Endothelial cell of umbilical vein (primary cell): ENCODE data around the gene WASF3. TPM values are rescaled to one million over a fixed set of nuclear protein-coding genes. Genes with fewer than 3 reads are reported as not detected.

Source experiments
- BruUV-seq: library from RNA; stranded (reverse); fragments of 400-500 nt; replicated peaks from 2 replicates; lab custom pipeline; 2021; lab: Mats Ljungman, UMichigan
- CTCF ChIA-PET: fragments of 300-600, 350-600 bp; sonication (Branson Sonifier 250); formaldehyde crosslinking; loops from one replicate; lab custom pipeline; 2021; ENCODE audit warnings: antibody characterized with exemption, inconsistent platforms; lab: Charles Lee
- POLR2A ChIA-PET: fragments of 300-600, 350-600 bp; sonication (Branson Sonifier 250); formaldehyde crosslinking; loops from one replicate; lab custom pipeline; 2021; ENCODE audit warnings: antibody characterized with exemption, inconsistent platforms; lab: Charles Lee
- DNase-seq: peaks from one replicate; pipeline ENCODE4 v3.0.0-alpha.2; 2011; ENCODE audit warnings: low read depth, low spot score
- FAIRE-seq: peaks from 2 replicates; lab custom pipeline; 2011; peaks lifted over from hg19 to GRCh38; lab: Jason Lieb, UNC
- H2AFZ ChIP-seq: 2 replicates; pipeline ENCODE4 v1.6.0; 2012; ENCODE audit warnings: low read depth, low read length, control low read depth, inconsistent platforms
- H3K27ac ChIP-seq: 2 replicates; pipeline ENCODE4 v1.5.1; 2011; ENCODE audit warnings: low read depth, mild to moderate bottlenecking, control low read depth, low read length, moderate library complexity; ENCODE audit not compliant: insufficient read depth
- H3K27me3 ChIP-seq, 2 experiments: 2 replicates each; pipeline versions ENCODE4 v1.6.0 to v1.6.1; 2011; ENCODE audit warnings: low read length in 2 of 2, mixed read lengths in 1 of 2; ENCODE audit not compliant: control insufficient read depth in 2 of 2, insufficient read depth in 2 of 2
- H3K36me3 ChIP-seq, 2 experiments: 2 replicates in 1 of 2; 3 replicates in 1 of 2; pipeline ENCODE4 v1.5.1; 2011; ENCODE audit warnings: low read length in 2 of 2, mild to moderate bottlenecking in 1 of 2, moderate library complexity in 1 of 2; ENCODE audit not compliant: control insufficient read depth in 2 of 2, insufficient read depth in 2 of 2; ENCODE audit errors: extremely low read depth in 1 of 2
- H3K4me1 ChIP-seq: 3 replicates; pipeline ENCODE4 v1.5.1; 2011; ENCODE audit warnings: mild to moderate bottlenecking, low read length; ENCODE audit not compliant: control insufficient read depth, insufficient read depth; ENCODE audit errors: extremely low read depth
- H3K4me2 ChIP-seq: 2 replicates; pipeline ENCODE4 v1.6.1; 2011; ENCODE audit warnings: low read length, control low read depth, mixed read lengths; ENCODE audit not compliant: insufficient read depth
- H3K4me3 ChIP-seq, 3 experiments: fragments of 200-600 bp in 1 of 3; sonication (generic), shearing (Covaris generic) in 1 of 3; replicated peaks in 1 of 3; 2 replicates each; pipeline ENCODE4 v1.5.1; 2011 to 2016; ENCODE audit warnings: control low read depth in 3 of 3, low read length in 3 of 3, mild to moderate bottlenecking in 2 of 3, inconsistent platforms in 1 of 3, low read depth in 1 of 3, moderate library complexity in 1 of 3; ENCODE audit not compliant: insufficient read depth in 1 of 3
- H3K79me2 ChIP-seq: 2 replicates; pipeline ENCODE4 v1.6.0; 2012; ENCODE audit warnings: low read length, inconsistent platforms; ENCODE audit not compliant: control insufficient read depth, insufficient read depth
- H3K9ac ChIP-seq: replicated peaks from 2 replicates; pipeline ENCODE3; 2011; ENCODE audit warnings: low read length, control low read depth; ENCODE audit not compliant: insufficient read depth; ENCODE audit errors: extremely low read depth
- H3K9me1 ChIP-seq: replicated peaks from 3 replicates; pipeline ENCODE4 v1.6.0; 2011; ENCODE audit warnings: mild to moderate bottlenecking, low read length; ENCODE audit not compliant: control insufficient read depth, insufficient read depth; ENCODE audit errors: extremely low read depth
- H3K9me3 ChIP-seq: replicated peaks from 2 replicates; pipeline ENCODE4 v1.5.1; 2012; ENCODE audit warnings: low read length, inconsistent platforms; ENCODE audit not compliant: control insufficient read depth, insufficient read depth
- H4K20me1 ChIP-seq: replicated peaks from 2 replicates; pipeline ENCODE3; 2011; ENCODE audit warnings: mild to moderate bottlenecking, low read length; ENCODE audit not compliant: control insufficient read depth, insufficient read depth; ENCODE audit errors: extremely low read depth
- EZH2 ChIP-seq: IDR thresholded peaks from 2 replicates; pipeline ENCODE4 v1.6.1; 2012; ENCODE audit warnings: borderline replicate concordance, low read depth, mild to moderate bottlenecking, moderate library complexity, low read length, inconsistent platforms; ENCODE audit not compliant: severe bottlenecking
- FOS ChIP-seq: IDR thresholded peaks from 2 replicates; pipeline ENCODE4 v1.6.1; 2011; ENCODE audit warnings: mild to moderate bottlenecking, low read length, moderate library complexity, borderline replicate concordance; ENCODE audit not compliant: insufficient read depth
- GATA2 ChIP-seq: IDR thresholded peaks from 2 replicates; pipeline ENCODE4 v1.7.0; 2011; ENCODE audit warnings: low read depth, mild to moderate bottlenecking, moderate library complexity, mixed read lengths, low read length; ENCODE audit not compliant: insufficient read length, insufficient read depth
- JUN ChIP-seq: IDR thresholded peaks from 2 replicates; pipeline ENCODE4 v1.6.1; 2011; ENCODE audit warnings: borderline replicate concordance, low read depth; ENCODE audit not compliant: insufficient read length, insufficient read depth
- MYC ChIP-seq: IDR thresholded peaks from one replicate; pipeline ENCODE4 v1.6.1; 2011; ENCODE audit warnings: mild to moderate bottlenecking, low read depth, low read length
- POLR2A ChIP-seq: IDR thresholded peaks from 2 replicates; pipeline ENCODE4 v1.6.1; 2012; ENCODE audit warnings: low read depth, mild to moderate bottlenecking, control low read depth, low read length
- POLR2AphosphoS5 ChIP-seq: IDR thresholded peaks from 2 replicates; pipeline ENCODE4 v1.6.1; 2012; ENCODE audit warnings: low read depth, mild to moderate bottlenecking, control low read depth, low read length, moderate library complexity; ENCODE audit not compliant: insufficient read depth
- dilution Hi-C: fragments of 300-500 bp; cut with MboI; formaldehyde crosslinking; loops from one replicate; pipeline ENCODE4 v1.15.0; 2019; ENCODE audit warnings: low sequenced_read_pairs; ENCODE audit not compliant: extremely low pct_ligation_motif_present
- intact Hi-C: fragments of 100-400 bp; cut with micrococcal nuclease; formaldehyde crosslinking; loops from one replicate; pipeline ENCODE4 v1.10.0; 2022
- polyA plus RNA-seq, 4 experiments: library from polyadenylated mRNA; depleted of rRNA in 3 of 4; stranded (reverse) in 3 of 4; unstranded in 1 of 4; fragments of >200 nt; gene quantifications; 2 replicates each; pipeline versions ENCODE4 v1.2.1 to v1.2.3, GENCODE V29; 2011 to 2012; ENCODE audit warnings: missing spikeins in 1 of 4
- total RNA-seq: library from RNA; stranded (reverse); gene quantifications from 2 replicates; pipeline ENCODE4 v1.2.3, GENCODE V29; 2021
- TF ChIP-seq, protein P1 (sequence below): IDR thresholded peaks from 2 replicates; pipeline ENCODE4 v1.6.1; 2011; ENCODE audit not compliant: insufficient read depth, insufficient read length
- TF ChIP-seq, protein P2 (sequence below), 2 donors: IDR thresholded peaks; 1 replicate in 1 of 2; 2 replicates in 1 of 2; pipeline ENCODE4 v1.5.1; 2011; ENCODE audit warnings: low read length in 2 of 2, mild to moderate bottlenecking in 2 of 2, moderate library complexity in 2 of 2, control low read depth in 1 of 2, inconsistent platforms in 1 of 2, low read depth in 1 of 2; ENCODE audit not compliant: insufficient read depth in 1 of 2; ENCODE audit errors: extremely low read depth in 1 of 2

WASF3 gene
- total and polyA plus RNA-seq, 2 donors (not counting 3 experiments of a cell fraction or from before 2014, with no cell fraction given), result 18.5 to 32.4 TPM

DNA sequence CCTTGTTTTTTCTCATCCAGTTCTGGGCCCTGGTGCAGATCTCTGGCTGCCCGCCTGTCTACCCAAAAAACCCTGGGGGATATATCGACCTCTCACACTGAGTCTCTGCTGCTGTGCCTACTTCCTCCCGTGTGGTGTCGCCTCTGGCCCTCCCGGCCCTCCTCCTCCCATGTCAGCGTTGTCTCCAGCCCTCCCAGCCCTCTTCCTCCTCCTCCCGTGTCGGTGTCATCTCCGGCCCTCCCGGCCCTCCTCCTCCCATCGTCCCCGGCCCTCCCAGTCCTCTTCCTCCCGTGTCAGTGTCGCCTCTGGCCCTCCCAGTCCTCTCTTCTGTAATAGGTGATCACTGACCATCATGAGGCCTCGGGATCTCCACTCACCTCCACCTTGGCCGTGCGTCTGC is 121.3 kb downstream of the WASF3 start:
- no peaks in the 10 kb centered on the region for H4K20me1 ChIP-seq
- no peak for FAIRE-seq
- dilution Hi-C loops, result loop anchor here (25.0 kb wide), 1 partner anchor 191 kb away; no protein-coding TSS in a partner anchor
- TF ChIP-seq POLR2AphosphoS5 (no peak), POLR2A (no peak), MYC (no peak), JUN (no peak), FOS (no peak), EZH2 (no peak), GATA2 (no peak)
- TF ChIP-seq, protein P1, sequence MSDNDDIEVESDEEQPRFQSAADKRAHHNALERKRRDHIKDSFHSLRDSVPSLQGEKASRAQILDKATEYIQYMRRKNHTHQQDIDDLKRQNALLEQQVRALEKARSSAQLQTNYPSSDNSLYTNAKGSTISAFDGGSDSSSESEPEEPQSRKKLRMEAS, result no peak
- TF ChIP-seq, protein P2, sequence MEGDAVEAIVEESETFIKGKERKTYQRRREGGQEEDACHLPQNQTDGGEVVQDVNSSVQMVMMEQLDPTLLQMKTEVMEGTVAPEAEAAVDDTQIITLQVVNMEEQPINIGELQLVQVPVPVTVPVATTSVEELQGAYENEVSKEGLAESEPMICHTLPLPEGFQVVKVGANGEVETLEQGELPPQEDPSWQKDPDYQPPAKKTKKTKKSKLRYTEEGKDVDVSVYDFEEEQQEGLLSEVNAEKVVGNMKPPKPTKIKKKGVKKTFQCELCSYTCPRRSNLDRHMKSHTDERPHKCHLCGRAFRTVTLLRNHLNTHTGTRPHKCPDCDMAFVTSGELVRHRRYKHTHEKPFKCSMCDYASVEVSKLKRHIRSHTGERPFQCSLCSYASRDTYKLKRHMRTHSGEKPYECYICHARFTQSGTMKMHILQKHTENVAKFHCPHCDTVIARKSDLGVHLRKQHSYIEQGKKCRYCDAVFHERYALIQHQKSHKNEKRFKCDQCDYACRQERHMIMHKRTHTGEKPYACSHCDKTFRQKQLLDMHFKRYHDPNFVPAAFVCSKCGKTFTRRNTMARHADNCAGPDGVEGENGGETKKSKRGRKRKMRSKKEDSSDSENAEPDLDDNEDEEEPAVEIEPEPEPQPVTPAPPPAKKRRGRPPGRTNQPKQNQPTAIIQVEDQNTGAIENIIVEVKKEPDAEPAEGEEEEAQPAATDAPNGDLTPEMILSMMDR (IDR thresholded peaks at IDR 0.05; ENCODE audit: extremely low read depth in 1 of 2, insufficient read depth in 1 of 2, low read depth in 1 of 2, low read length in 2 of 2), result no peak
- intact Hi-C loops, result no loop called here
- no peak overlapping the region for H3K9ac ChIP-seq
- no peak for DNase-seq
- peaks cover 7 to 41% of the 10 kb centered on the region in 2 experiments for H3K36me3 ChIP-seq
- POLR2A ChIA-PET, result no interaction called here
- H3K27ac ChIP-seq, result no peak overlapping the region
- H3K4me2 ChIP-seq, result no peak overlapping the region
- no peaks in the 10 kb centered on the region for H3K9me1 ChIP-seq
- no peak overlapping the region for H3K4me3 ChIP-seq
- no TSS peak for BruUV-seq
- no peaks in the 10 kb centered on the region for H3K9me3 ChIP-seq
- H3K79me2 ChIP-seq, result no peaks in the 10 kb centered on the region
- CTCF ChIA-PET, result interaction anchor here (1.6 kb wide), 1 partner anchor 20 kb away, joined by 6 read pairs; no protein-coding TSS in a partner anchor
- no peaks in the 10 kb centered on the region for H3K27me3 ChIP-seq
- H3K4me1 ChIP-seq, result peaks cover 5% of the 10 kb centered on the region
- no peak overlapping the region for H2AFZ ChIP-seq
